HG02840 (cell line): ENCODE results near the gene C3orf20.
"Not testable (repeated sequence)": the region's sequence is repeated elsewhere in the genome, so short reads cannot be mapped to it uniquely, and the experiment has no call there.

ENCODE experiments used
- ATAC-seq: cut with Tn5 transposase; IDR thresholded peaks from one replicate; pipeline ENCODE4 v1.9.1; 2021; ENCODE audit warnings: mild to moderate bottlenecking, moderate library complexity, moderate number of reproducible peaks; ENCODE audit not compliant: unreplicated experiment, low FRiP score

C3orf20 gene

DNA sequence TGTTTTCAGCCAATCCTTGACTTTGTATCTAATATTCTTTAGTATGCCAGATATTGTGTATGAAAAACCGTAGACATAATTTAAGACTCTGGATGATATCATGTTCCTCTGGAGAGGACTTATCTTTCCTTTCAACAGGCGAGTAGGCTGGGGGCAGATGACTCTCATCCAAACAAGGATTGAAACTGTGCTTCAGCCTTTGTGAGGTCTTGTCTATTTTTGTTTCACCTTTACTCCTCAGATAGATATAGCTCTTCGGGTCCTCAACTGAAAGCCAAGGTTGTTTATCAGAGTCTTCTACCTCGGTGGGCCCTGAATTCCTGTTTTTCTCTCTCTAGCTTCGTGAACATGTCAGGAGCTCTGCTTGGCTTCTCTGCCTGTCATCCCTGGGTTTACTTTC lies 66.0 kb downstream of the C3orf20 start:
- ATAC-seq: no peak

DNA sequence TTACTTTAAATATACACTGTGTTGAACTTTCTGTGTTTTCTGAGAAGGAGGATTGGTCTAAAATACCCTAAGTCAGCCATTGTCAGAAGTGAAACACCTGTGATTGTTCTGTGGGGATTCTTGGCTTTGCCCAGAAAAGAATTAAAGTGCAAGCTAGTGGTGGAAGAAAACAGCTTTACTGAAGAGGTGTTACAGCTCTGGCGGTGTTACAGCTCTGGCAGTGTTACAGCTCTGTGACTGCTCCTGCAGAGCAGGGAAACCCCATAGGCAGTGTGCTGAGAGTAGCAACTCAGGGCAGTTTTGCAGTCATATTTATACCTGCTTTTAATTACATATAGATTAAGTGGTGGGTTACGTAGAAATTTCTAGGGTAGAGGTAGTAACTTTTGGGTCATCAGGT lies 66.6 kb downstream of the C3orf20 start:
- no peak for ATAC-seq

- no peak for ATAC-seq
Measured at GRCh38 chr3:14744556-14744955, 69.6 kb downstream of the C3orf20 start.

DNA sequence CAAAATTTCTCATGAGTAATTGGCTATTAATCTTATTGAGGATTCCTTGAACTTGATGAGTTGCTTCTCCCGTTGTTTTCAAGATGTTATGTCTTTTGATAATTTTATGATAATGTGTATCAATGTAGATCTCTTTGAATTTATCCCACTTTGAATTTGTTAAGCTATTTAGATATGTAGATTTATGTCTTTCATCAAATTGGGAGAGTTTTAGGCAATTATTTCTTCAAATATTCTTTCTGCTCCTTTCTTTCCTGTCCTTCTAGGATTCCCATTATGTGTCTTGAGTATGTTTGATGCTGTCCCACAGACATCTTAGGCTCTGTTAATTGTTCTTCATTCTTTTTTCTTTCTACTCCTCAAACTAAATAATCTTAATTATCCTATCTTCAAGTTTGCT lies 75.7 kb downstream of the C3orf20 start:
- ATAC-seq: no peak

- not testable (repeated sequence) for ATAC-seq
Measured at GRCh38 chr3:14752979-14753378, 78.0 kb downstream of the C3orf20 start.

- ATAC-seq: no peak
Measured at GRCh38 chr3:14757153-14757700, 82.3 kb downstream of the C3orf20 start.

- no peak for ATAC-seq
Measured at GRCh38 chr3:14758297-14758696, 83.4 kb downstream of the C3orf20 start.

- no peak for ATAC-seq
Measured at GRCh38 chr3:14758959-14759358, 84.0 kb downstream of the C3orf20 start.

DNA sequence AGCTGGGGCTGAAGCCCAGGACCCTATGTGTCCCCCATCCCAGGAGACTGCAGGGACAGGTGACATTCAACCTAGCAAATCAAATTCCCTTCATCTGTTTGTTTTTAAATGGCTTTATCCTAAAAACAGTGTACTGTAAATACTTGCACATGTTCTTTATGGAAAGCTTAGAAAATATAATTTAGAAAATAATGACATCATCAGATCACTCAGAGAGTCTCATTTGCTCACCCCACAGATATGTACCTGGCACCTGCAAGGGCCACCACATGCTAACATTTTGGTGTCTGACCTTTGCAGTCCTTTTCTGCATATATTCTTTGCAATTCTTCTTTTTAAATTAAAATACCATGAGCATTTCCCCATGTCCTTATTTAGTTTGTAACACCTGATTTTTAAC lies 85.2 kb downstream of the C3orf20 start:
- no peak for ATAC-seq

- no peak for ATAC-seq
Measured at GRCh38 chr3:14761121-14761672, 86.3 kb downstream of the C3orf20 start.

- no peak for ATAC-seq
Measured at GRCh38 chr3:14761866-14762265, 86.9 kb downstream of the C3orf20 start.

DNA sequence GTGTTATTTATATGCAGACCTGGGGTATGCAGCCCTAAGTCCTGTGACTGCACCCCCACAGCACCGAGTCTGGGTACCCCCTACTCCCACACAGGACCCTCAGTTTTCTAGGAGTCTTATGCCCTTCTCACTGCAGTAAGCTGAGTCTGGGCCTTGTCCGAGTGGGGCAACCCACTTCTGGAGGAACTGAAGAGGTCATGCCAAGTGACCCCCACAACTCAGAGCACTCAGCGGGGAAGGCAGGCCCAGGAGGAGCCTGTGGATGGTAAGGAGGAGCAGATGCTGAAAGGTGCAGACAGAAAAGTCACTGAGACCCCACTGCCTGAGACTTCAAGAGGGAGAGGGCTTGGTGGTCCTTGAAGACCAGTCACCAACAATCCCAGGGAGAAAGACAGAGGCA lies 87.8 kb downstream of the C3orf20 start:
- ATAC-seq: no peak

GRCh38 chr3:14764331-14765059 lies 89.6 kb downstream of the C3orf20 start:
- no peak for ATAC-seq

GRCh38 chr3:14765060-14765400 lies 90.1 kb downstream of the C3orf20 start:
- no peak for ATAC-seq

DNA sequence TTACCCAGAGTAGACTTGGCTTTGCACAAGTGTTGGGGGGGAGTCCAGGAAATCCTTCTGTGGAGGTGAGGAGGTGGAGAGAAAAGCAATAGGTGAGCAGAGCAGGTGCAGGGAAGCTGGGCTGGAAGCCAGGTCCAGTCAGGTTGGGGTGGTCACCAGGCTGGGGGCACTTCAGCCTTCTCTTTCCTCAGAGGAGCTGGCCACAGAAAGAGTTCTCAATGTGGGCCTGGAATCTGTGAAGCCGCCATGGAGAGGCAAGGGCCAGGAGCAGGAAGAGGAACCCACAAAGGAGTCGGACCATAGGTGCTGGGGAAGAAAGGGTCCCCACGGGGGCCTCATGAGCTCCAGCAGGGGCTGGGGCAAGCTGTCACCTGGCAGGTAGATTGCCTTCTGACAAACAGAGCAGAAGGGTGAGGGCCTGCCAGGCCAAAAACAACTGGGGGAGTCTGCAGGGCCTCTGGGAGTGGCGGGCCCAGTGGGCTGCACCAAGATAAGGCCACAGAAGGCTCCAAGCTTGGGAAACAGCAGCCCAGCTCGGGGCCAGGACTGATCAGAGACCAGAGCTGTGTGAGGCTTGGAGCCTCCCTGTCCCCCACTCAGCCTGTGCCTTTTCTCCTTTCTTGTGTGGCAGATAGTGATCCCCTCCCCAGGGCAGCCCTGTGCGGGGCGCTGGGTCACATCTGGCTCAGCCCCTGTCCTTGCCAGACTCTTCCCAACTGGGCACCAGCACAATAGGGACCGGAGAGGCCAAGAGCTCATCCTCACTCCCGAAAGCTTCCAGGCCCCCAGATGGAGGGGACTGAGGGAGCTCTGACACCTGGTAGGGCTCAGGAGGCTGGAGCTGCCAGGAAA lies 90.9 kb downstream of the C3orf20 start:
- no peak for ATAC-seq

- ATAC-seq: no peak
Measured at GRCh38 chr3:14766428-14767244, 91.7 kb downstream of the C3orf20 start.

DNA sequence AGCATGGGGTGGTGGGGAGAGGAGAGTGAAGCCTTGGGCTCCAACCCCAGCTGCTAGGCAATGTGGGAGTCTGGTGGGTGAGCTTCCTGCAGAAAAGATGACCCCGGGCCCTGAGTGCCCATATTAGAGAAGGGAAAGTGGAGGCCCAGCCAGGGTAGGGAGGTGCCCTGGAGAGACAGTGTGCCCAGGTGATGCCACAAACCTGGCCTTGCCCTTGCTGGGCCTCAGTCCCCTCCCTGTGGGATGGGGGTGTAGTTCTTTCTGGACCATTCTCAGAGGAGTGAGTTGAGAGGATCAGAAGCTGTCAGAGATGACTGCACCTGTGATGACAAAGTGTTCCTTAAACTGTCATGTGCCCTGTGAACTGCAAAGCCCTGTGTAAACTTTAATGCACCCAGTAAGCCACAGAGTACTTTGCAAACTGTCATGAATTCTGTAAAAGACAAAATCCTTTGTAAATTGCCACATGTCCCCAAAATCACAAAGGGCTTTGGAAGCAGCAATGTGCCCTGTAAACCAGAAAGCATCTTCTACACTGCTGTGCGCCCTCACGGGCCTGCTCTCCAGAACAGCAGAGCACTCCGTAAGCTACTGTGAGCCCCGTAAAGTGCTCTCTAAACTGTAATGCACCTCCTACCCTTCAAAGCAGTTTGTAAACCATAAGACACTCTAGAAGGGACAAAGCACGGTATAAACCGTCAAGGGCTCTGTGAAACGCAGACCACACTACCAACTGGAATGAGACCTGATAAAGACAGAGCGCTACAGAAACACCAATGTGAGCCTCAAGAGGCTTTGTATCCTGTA lies 92.5 kb downstream of the C3orf20 start:
- no peak for ATAC-seq

DNA sequence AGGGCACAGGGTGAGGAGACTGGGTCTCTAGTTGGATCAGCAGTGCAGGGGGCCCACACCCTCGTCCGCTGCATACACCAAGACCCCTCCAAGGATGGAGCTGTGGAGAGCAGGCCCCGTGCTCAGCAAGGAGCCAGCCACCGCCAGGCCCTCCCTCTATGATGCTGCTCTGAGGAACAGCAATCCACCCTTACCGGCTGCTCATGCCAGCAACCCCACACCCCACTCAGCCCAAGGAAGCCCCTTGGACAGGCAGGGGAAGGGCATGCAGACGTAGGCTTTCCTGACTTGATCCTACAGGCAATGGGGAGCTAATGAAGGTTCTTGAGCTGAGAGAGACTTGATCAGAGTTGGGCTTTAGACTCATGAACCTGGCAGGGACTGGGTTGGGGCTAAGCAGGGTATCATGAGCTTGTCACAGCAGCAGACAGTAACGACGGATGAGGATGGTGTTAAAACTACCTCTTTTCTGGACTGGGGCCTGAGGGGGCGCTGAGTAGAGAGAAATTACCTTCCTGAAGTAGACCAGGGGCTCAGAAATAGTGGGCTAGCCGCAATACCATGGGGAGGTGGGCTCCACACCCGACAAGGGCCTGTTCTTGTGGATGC lies 93.3 kb downstream of the C3orf20 start:
- ATAC-seq: no peak

DNA sequence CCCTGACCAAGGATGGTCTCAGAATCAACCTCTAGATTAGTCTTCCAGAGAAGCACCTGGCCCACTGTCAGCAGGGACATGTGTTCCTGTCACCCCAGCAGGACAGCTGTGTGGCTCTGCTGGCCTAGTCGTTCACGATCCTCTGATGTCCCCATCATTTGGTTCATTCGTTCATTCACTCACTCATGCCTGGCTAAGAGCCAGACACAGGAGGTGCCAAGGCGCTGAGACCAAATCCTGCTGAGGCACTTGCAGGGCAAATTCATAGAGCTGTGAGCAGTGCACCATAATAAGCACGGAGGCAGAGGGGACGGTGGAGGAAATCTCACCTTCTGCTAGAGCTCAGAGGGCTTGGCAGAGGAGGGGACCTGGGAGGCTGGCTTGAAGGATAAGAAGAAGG lies 93.9 kb downstream of the C3orf20 start:
- ATAC-seq: no peak
